NCI-H2081 (cell line): ENCODE measurements around the gene CACUL1.
"Not testable (repeated sequence)": the region's sequence is repeated elsewhere in the genome, so short reads cannot be mapped to it uniquely, and the experiment has no call there.

Experiments
- DNase-seq, 2 experiments: peaks; one replicate each; lab custom pipeline; 2025; lab: John Stamatoyannopoulos, UW

CACUL1 gene

GRCh38 chr10:118682533-118682932 lies 72.2 kb downstream of the CACUL1 start:
- DNase-seq = no peak

- DNase-seq = no peak
These were observed 74.6 kb downstream of the CACUL1 start for GRCh38 chr10:118680197-118680596.

GRCh38 chr10:118674226-118674919 lies 80.4 kb downstream of the CACUL1 start:
- no peak for DNase-seq

GRCh38 chr10:118672766-118673715 lies 81.7 kb downstream of the CACUL1 start:
- no peak for DNase-seq

GRCh38 chr10:118672153-118672552 lies 82.6 kb downstream of the CACUL1 start:
- DNase-seq = no peak

- not testable (repeated sequence) for DNase-seq
These were observed 83.5 kb downstream of the CACUL1 start for GRCh38 chr10:118671221-118671620.

- no peak for DNase-seq
These were observed 84.2 kb downstream of the CACUL1 start for GRCh38 chr10:118670472-118671124.

- no peak for DNase-seq
These were observed 84.9 kb downstream of the CACUL1 start for GRCh38 chr10:118669835-118670234.

GRCh38 chr10:118669020-118669791 lies 85.6 kb downstream of the CACUL1 start:
- peak; percentile 3 to 23 for DNase-seq

- no peak for DNase-seq
These were observed 86.4 kb downstream of the CACUL1 start for GRCh38 chr10:118668228-118668952.

- no peak for DNase-seq
These were observed 87.0 kb downstream of the CACUL1 start for GRCh38 chr10:118667732-118668131.

GRCh38 chr10:118666350-118666749 lies 88.4 kb downstream of the CACUL1 start:
- no peak for DNase-seq

- no peak for DNase-seq
These were observed 90.4 kb downstream of the CACUL1 start for GRCh38 chr10:118664321-118664720.

- DNase-seq = no peak
These were observed 91.6 kb downstream of the CACUL1 start for GRCh38 chr10:118663176-118663575.

- no peak for DNase-seq
These were observed 92.3 kb downstream of the CACUL1 start for GRCh38 chr10:118662228-118663035.

GRCh38 chr10:118658762-118659161 lies 96.0 kb downstream of the CACUL1 start:
- DNase-seq = no peak

GRCh38 chr10:118658168-118658567 lies 96.6 kb downstream of the CACUL1 start:
- DNase-seq = not testable (repeated sequence)

- DNase-seq = not testable (repeated sequence)
These were observed 109.5 kb downstream of the CACUL1 start for GRCh38 chr10:118645294-118645693.

- no peak for DNase-seq
These were observed 112.5 kb downstream of the CACUL1 start for GRCh38 chr10:118642228-118642627.

GRCh38 chr10:118638680-118639079 lies 116.1 kb downstream of the CACUL1 start:
- no peak for DNase-seq
